K562 treated with DMSO at 1 percent for 48 hours (cell line): ENCODE data around the gene B4GALT6. TPM values are rescaled to one million over a fixed set of nuclear protein-coding genes. Genes with fewer than 3 reads are reported as not detected.

Source experiments
- total RNA-seq: library from RNA; unstranded; fragments of 300-600 nt; gene quantifications from 2 replicates; pipeline ENCODE4 v1.2.3, GENCODE V29; 2022; ENCODE audit warnings: low replicate concordance; ENCODE audit errors: extremely low read depth

Gene B4GALT6
- not detected in 2 replicates for total RNA-seq

GRCh38 chr18:31684279-31685096 is at the start of gene B4GALT6:
Gene B4GALT6, minus strand, starts transcription at chr18:31684581. Its CDS starts 155 bp downstream, at chr18:31684426.

GRCh38 chr18:31591628-31592027 is 92.8 kb downstream of the B4GALT6 start, which contains the start of gene TTR:
Gene TTR, plus strand, starts transcription at chr18:31591877. Its CDS starts 26 bp downstream, at chr18:31591903.

Other genes with a start within 250 kb of the B4GALT6 start
- not detected in 2 replicates for gene DSG3, start 236.8 kb downstream of the B4GALT6 start, total RNA-seq
- gene DSG2, start 186.4 kb downstream of the B4GALT6 start, total RNA-seq: not detected in 2 replicates
- not detected in 2 replicates for gene TTR, start 92.7 kb downstream of the B4GALT6 start, total RNA-seq
- gene SLC25A52, start 76.3 kb upstream of the B4GALT6 start, total RNA-seq: not detected in 2 replicates